ENCODE data around the gene NFE2L2. TPM values are rescaled to one million over a fixed set of nuclear protein-coding genes. Genes with fewer than 3 reads are reported as not detected.

The NFE2L2 gene
- total and polyA plus RNA-seq, 9 of the 15 experiments (the other 6 are each of a cell fraction or from before 2014, with no cell fraction given) = 29.3 to 120 (median 59.3) TPM

DNA sequence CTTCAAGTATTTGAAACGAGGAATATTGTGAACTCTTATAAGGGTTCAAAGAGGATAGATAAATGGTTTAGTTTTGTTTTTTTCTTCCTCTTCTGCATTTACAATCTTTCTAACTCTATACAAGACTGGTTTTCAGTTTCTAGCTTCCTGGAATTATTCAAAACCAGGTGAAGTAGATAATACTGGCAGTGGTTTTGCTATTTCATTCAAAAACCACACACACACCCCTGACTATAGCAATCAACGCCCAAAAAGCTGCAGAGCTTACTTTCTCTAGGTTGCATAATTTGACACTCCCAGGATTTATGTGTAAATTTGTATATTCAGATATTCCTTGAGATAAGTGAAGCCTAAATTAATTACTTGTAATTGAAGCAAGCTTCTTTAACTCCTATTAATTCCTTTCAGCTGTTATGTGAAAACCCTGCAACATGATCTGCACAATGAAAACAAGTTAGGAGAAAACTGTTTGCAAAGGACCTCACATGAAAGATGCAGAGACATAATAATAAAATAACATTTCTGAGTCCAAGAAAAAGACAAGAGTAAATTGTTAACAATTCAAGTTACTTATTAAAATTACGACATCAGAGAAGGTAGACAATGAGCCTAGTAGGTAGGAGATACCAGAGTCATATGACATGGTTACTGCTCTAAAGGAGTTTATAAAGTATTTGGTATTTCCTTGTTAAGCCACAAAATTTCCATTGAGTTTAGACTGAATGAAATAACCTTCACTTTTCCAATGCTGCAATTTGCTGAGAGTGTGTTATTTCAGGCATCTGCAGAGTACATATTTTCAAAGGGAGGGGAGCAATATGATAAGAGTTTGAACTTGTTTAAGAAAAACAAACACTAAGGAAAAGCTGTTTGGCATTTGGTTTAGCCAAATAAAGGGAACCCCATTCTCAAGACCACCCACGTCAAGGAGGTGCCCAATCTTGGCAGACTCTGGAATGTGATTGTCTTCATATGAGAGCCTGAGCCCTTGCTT, 1.6 kb upstream of the NFE2L2 start (continued):
- TF ChIP-seq MTA1 (IDR thresholded peaks at IDR 0.05; ENCODE audit: borderline replicate concordance) (peak; percentile 23; the same call in 1 of the 2 replicates), ZBTB11 (CRISPR knock-in tag; IDR thresholded peaks at IDR 0.05) (no peak), POLR2G (IDR thresholded peaks at IDR 0.05; ENCODE audit: low read depth, low read length) (no peak), E2F3 (CRISPR knock-in tag; IDR thresholded peaks at IDR 0.05) (no peak), ETV5 (CRISPR knock-in tag; IDR thresholded peaks at IDR 0.05; ENCODE audit: low read depth) (no peak), CEBPB (tag; IDR thresholded peaks at IDR 0.05) (peak; percentile 93), KAT8 (IDR thresholded peaks at IDR 0.05; ENCODE audit: low read depth) (no peak), BMI1 (IDR thresholded peaks at IDR 0.05; ENCODE audit: low read length) (no peak), PRMT5 (CRISPR knock-in tag; IDR thresholded peaks at IDR 0.05) (no peak), NCOA4 (IDR thresholded peaks at IDR 0.05; ENCODE audit: partially characterized antibody) (no peak), PTTG1 (tag; IDR thresholded peaks at IDR 0.05; ENCODE audit: low read depth) (0 out of 2 replicates have a peak, but pooled peaks have one; percentile 12), NFATC3 (IDR thresholded peaks at IDR 0.05) (no peak), KDM2B (CRISPR knock-in tag; IDR thresholded peaks at IDR 0.05) (no peak), ZNF212 (CRISPR knock-in tag; IDR thresholded peaks at IDR 0.05) (no peak), EP400 (IDR thresholded peaks at IDR 0.05) (no peak), RAD51 (IDR thresholded peaks at IDR 0.05; ENCODE audit: borderline replicate concordance, low read depth) (no peak), ZNF395 (CRISPR knock-in tag; IDR thresholded peaks at IDR 0.05) (no peak), TSHZ1 (CRISPR knock-in tag; IDR thresholded peaks at IDR 0.05) (no peak)

Measured in K562 (cell line).